H9 (cell line): ENCODE measurements around the gene IRF2. TPM values are rescaled to one million over a fixed set of nuclear protein-coding genes. Genes with fewer than 3 reads are reported as not detected.

Source experiments
- DNase-seq: peaks from one replicate; pipeline ENCODE4 v3.0.0-alpha.2; 2017
- H2AFZ ChIP-seq: one replicate; pipeline ENCODE4 v1.6.1; 2013; ENCODE audit warnings: mild to moderate bottlenecking, low read length, control low read depth, moderate library complexity
- H2AK5ac ChIP-seq: 2 replicates; pipeline ENCODE4 v1.6.1; 2013; ENCODE audit warnings: low read length, control low read depth, mixed read lengths; ENCODE audit not compliant: insufficient read length
- H2BK120ac ChIP-seq: one replicate; pipeline ENCODE4 v1.6.1; 2013; ENCODE audit warnings: low read depth, mild to moderate bottlenecking, low read length, control low read depth, inconsistent platforms; ENCODE audit not compliant: poor library complexity, severe bottlenecking
- H2BK12ac ChIP-seq: 2 replicates; pipeline ENCODE4 v1.6.1; 2013; ENCODE audit warnings: low read length, control low read depth, mixed read lengths, low read depth; ENCODE audit not compliant: insufficient read length
- H2BK15ac ChIP-seq: 2 replicates; pipeline ENCODE4 v1.6.1; 2013; ENCODE audit warnings: low read depth, low read length, control low read depth
- H2BK20ac ChIP-seq: one replicate; pipeline ENCODE4 v1.6.1; 2013; ENCODE audit warnings: low read depth, mild to moderate bottlenecking, low read length, control low read depth, inconsistent platforms; ENCODE audit not compliant: poor library complexity, severe bottlenecking
- H2BK5ac ChIP-seq: 2 replicates; pipeline ENCODE4 v1.6.1; 2013; ENCODE audit warnings: low read length, control low read depth, mixed read lengths; ENCODE audit not compliant: insufficient read length
- H3K14ac ChIP-seq: 2 replicates; pipeline ENCODE4 v1.6.1; 2013; ENCODE audit warnings: low read length, control low read depth; ENCODE audit not compliant: insufficient read depth
- H3K18ac ChIP-seq: 2 replicates; pipeline ENCODE4 v1.6.1; 2013; ENCODE audit warnings: low read depth, mild to moderate bottlenecking, mixed read lengths, low read length, control low read depth; ENCODE audit not compliant: insufficient read length
- H3K23ac ChIP-seq: 2 replicates; pipeline ENCODE4 v1.6.1; 2013; ENCODE audit warnings: low read length, control low read depth, mixed read lengths, low read depth; ENCODE audit not compliant: insufficient read length
- H3K23me2 ChIP-seq: 2 replicates; pipeline ENCODE4 v1.6.1; 2013; ENCODE audit warnings: low read depth, mild to moderate bottlenecking, mixed read lengths, low read length, control low read depth; ENCODE audit not compliant: insufficient read length, poor library complexity, severe bottlenecking
- H3K27ac ChIP-seq: 2 replicates; pipeline ENCODE4 v1.5.1; 2013; ENCODE audit warnings: low read length, control low read depth, mixed read lengths, low read depth; ENCODE audit not compliant: insufficient read length
- H3K27me3 ChIP-seq: 2 replicates; pipeline ENCODE4 v1.6.1; 2013; ENCODE audit warnings: low read length, control low read depth, inconsistent platforms; ENCODE audit not compliant: insufficient read depth
- H3K4ac ChIP-seq: 2 replicates; pipeline ENCODE4 v1.6.1; 2013; ENCODE audit warnings: low read depth, mild to moderate bottlenecking, control low read depth, inconsistent platforms, low read length, moderate library complexity
- H3K4me1 ChIP-seq: 2 replicates; pipeline ENCODE4 v1.6.1; 2013; ENCODE audit warnings: low read length, control low read depth, inconsistent platforms; ENCODE audit not compliant: insufficient read depth
- H3K4me2 ChIP-seq: 2 replicates; pipeline ENCODE4 v1.6.1; 2013; ENCODE audit warnings: low read length, control low read depth, mixed read lengths; ENCODE audit not compliant: insufficient read length, insufficient read depth
- H3K56ac ChIP-seq: 2 replicates; pipeline ENCODE4 v1.6.1; 2013; ENCODE audit warnings: low read depth, mild to moderate bottlenecking, mixed read lengths, low read length, control low read depth; ENCODE audit not compliant: insufficient read length
- H3K79me1 ChIP-seq: 2 replicates; pipeline ENCODE4 v1.6.1; 2013; ENCODE audit warnings: low read depth, mild to moderate bottlenecking, moderate library complexity, low read length, control low read depth, inconsistent platforms; ENCODE audit not compliant: insufficient read depth, poor library complexity, severe bottlenecking
- H3K79me2 ChIP-seq: 2 replicates; pipeline ENCODE4 v1.6.1; 2013; ENCODE audit warnings: low read length, control low read depth, inconsistent platforms; ENCODE audit not compliant: insufficient read depth
- H3K9ac ChIP-seq: 2 replicates; pipeline ENCODE4 v1.6.1; 2013; ENCODE audit warnings: low read length, control low read depth, mixed read lengths; ENCODE audit not compliant: insufficient read length; ENCODE audit errors: extremely low read depth
- H3K9me3 ChIP-seq: one replicate; pipeline ENCODE4 v1.6.1; 2013; ENCODE audit warnings: low read depth, low read length, inconsistent platforms; ENCODE audit not compliant: control insufficient read depth
- H3T11ph ChIP-seq: one replicate; pipeline ENCODE4 v1.6.1; 2013; ENCODE audit warnings: mild to moderate bottlenecking, low read length, control low read depth, inconsistent platforms
- H4K20me1 ChIP-seq: one replicate; pipeline ENCODE4 v1.6.1; 2013; ENCODE audit not compliant: control insufficient read depth, insufficient read length, insufficient read depth
- H4K5ac ChIP-seq: 2 replicates; pipeline ENCODE4 v1.6.1; 2013; ENCODE audit warnings: low read depth, mild to moderate bottlenecking, mixed read lengths, low read length, control low read depth; ENCODE audit not compliant: insufficient read length
- H4K8ac ChIP-seq: replicated peaks from 2 replicates; pipeline ENCODE4 v1.6.1; 2013; ENCODE audit warnings: low read length, control low read depth, mixed read lengths, low read depth; ENCODE audit not compliant: insufficient read length
- H4K91ac ChIP-seq: 2 replicates; pipeline ENCODE4 v1.6.1; 2013; ENCODE audit warnings: low read depth, mild to moderate bottlenecking, moderate library complexity, mixed read lengths, low read length, control low read depth; ENCODE audit not compliant: insufficient read length
- H3K27ac Mint-ChIP-seq, 3 experiments: 2 replicates in 2 of 3; 3 replicates in 1 of 3; pipeline ENCODE4 v1.8.0; 2020 to 2021; ENCODE audit warnings: mixed read lengths in 3 of 3, mild to moderate bottlenecking in 1 of 3, moderate library complexity in 1 of 3
- H3K27me3 Mint-ChIP-seq: 2 replicates; pipeline ENCODE4 v1.8.0; 2021; ENCODE audit warnings: low read depth, mild to moderate bottlenecking, moderate library complexity, mixed read lengths
- H3K36me3 Mint-ChIP-seq, 3 experiments: 2 replicates in 2 of 3; 3 replicates in 1 of 3; pipeline ENCODE4 v1.8.0; 2020 to 2021; ENCODE audit warnings: low read depth in 3 of 3, mixed read lengths in 3 of 3; ENCODE audit not compliant: insufficient read depth in 1 of 3
- H3K4me1 Mint-ChIP-seq, 2 experiments: 2 replicates each; pipeline ENCODE4 v1.8.0; 2020; ENCODE audit warnings: mixed read lengths in 2 of 2
- H3K4me3 Mint-ChIP-seq, 2 experiments: 2 replicates in 1 of 2; 3 replicates in 1 of 2; pipeline ENCODE4 v1.8.0; 2020 to 2021; ENCODE audit warnings: mild to moderate bottlenecking in 2 of 2, mixed read lengths in 2 of 2, moderate library complexity in 1 of 2
- H3K9me3 Mint-ChIP-seq, 2 experiments: 2 replicates in 1 of 2; 3 replicates in 1 of 2; pipeline ENCODE4 v1.8.0; 2020; ENCODE audit warnings: mild to moderate bottlenecking in 2 of 2, mixed read lengths in 2 of 2, moderate library complexity in 1 of 2
- CTCF ChIP-seq: fragments of 200-600 bp; sonication (generic); conservative IDR thresholded peaks from 3 replicates; pipeline ENCODE4 v1.8.0; 2021; ENCODE audit warnings: antibody characterized with exemption, mild to moderate bottlenecking
- WGBS: extraction: QIAGEN DNeasy Blood & Tissue Kit; methylation state at CpG from one replicate; pipeline ENCODE4 v1.1.7; 2013; ENCODE audit warnings: missing lambda C conversion rate, low lambda C conversion rate, mixed read lengths; ENCODE audit not compliant: insufficient read length; ENCODE audit errors: extremely low coverage; 5-methylcytosine and 5-hydroxymethylcytosine counted together
- total RNA-seq: library from RNA; stranded (reverse); gene quantifications from 2 replicates; pipeline ENCODE4 v1.2.1, GENCODE V29; 2021

IRF2 gene
- total RNA-seq, 1 experiment from 2014 or later: 13.5 TPM

- Histone ChIP-seq H3K23me2 (peaks cover 5% of the 10 kb centered on the region), H4K8ac (no peak overlapping the region), H3K27ac (no peak overlapping the region), H3K27me3 (no peaks in the 10 kb centered on the region), H3K79me2 (no peaks in the 10 kb centered on the region), H3K9ac (no peak overlapping the region), H2BK12ac (no peak overlapping the region), H4K20me1 (no peaks in the 10 kb centered on the region), H2BK5ac (no peak overlapping the region), H2BK20ac (no peak overlapping the region), H2BK15ac (no peak overlapping the region), H3K23ac (no peak overlapping the region), H4K91ac (no peak overlapping the region), H3K14ac (no peak overlapping the region), H3T11ph (no peak overlapping the region), H2AFZ (no peak overlapping the region), H3K18ac (no peak overlapping the region), H3K79me1 (no peaks in the 10 kb centered on the region), H3K9me3 (no peaks in the 10 kb centered on the region), H3K4ac (no peak overlapping the region), H2AK5ac (no peak overlapping the region), H3K4me2 (no peak overlapping the region), H4K5ac (no peak overlapping the region), H3K56ac (no peak overlapping the region), H2BK120ac (no peak overlapping the region), H3K4me1 (peaks cover 16% of the 10 kb centered on the region; the same call in 1 of the 2 replicates)
- Mint-ChIP-seq H3K4me3 (no peak overlapping the region; a peak in 1 of 5 replicates), H3K27me3 (peaks cover 2% of the 10 kb centered on the region), H3K27ac (no peak overlapping the region), H3K4me1 (peaks cover 48 to 53% of the 10 kb centered on the region in 2 experiments), H3K9me3 (no peaks in the 10 kb centered on the region), H3K36me3 (no peaks in the 10 kb centered on the region)
- WGBS: no CpG with 5 or more reads among the region's 3 CpGs
- no peak for DNase-seq
- TF ChIP-seq CTCF: no peak
These were observed 128.8 kb downstream of the IRF2 start for GRCh38 chr4:184345573-184345922.
